Measurements from ENCODE around the gene MMADHC.

DNA sequence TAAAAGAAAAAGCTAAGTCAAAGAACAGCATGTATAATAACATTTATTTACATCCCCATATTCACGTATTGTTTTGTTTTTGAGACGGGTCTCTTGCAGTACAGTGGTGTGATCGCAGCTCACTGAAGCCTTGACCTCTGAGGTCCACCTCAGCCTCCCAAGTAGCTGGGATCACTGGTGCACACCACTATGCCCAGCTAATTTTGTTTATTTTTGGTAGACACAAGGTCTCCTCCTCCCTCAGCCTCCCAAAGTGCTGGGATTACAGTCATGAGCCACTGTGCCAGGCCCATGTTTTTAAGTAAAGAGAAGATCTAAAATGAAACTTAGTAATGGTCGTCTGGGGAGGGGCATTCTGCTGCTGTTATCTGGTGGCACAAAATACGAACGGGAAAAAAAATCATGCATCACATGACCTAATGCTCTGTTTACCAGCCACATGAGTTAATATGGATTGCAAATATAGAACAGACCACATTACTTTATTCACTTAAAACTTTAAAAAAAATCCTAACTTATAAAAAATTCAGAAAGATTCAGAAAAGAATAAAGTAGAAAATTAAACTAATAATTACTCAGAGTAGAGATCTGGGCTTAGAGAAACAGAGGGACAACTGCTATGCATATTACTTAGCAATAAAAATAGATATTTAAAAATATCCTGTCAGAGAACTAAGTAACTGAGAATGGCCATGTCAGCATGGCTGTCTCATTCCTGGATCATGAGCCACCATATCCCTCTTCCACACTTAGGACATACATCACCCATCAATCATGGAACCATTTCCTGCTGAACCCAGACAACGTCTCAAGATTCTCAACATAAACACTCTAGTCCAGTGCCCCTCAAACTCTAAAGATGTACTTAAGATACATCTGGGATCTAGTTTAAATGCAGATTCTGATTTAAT lies 7.3 kb downstream of the MMADHC start:
- TF ChIP-seq, protein P1, sequence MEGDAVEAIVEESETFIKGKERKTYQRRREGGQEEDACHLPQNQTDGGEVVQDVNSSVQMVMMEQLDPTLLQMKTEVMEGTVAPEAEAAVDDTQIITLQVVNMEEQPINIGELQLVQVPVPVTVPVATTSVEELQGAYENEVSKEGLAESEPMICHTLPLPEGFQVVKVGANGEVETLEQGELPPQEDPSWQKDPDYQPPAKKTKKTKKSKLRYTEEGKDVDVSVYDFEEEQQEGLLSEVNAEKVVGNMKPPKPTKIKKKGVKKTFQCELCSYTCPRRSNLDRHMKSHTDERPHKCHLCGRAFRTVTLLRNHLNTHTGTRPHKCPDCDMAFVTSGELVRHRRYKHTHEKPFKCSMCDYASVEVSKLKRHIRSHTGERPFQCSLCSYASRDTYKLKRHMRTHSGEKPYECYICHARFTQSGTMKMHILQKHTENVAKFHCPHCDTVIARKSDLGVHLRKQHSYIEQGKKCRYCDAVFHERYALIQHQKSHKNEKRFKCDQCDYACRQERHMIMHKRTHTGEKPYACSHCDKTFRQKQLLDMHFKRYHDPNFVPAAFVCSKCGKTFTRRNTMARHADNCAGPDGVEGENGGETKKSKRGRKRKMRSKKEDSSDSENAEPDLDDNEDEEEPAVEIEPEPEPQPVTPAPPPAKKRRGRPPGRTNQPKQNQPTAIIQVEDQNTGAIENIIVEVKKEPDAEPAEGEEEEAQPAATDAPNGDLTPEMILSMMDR (IDR thresholded peaks at IDR 0.05 in 4 of 5, conservative IDR thresholded peaks at IDR 0.05 in 1 of 5): no peak
- TF ChIP-seq POLR2A (IDR thresholded peaks at IDR 0.05): no peak

All from gastrocnemius medialis (tissue), 4 donors.